GM12865 (cell line): ENCODE results near the gene ANTXR2.

ENCODE experiments used
- DNase-seq: peaks from one replicate; pipeline ENCODE4 v3.0.0; 2010; ENCODE audit warnings: low read depth
- H3K4me3 ChIP-seq: 2 replicates; pipeline ENCODE4 v1.5.1; 2011; ENCODE audit warnings: mild to moderate bottlenecking, low read depth, low read length, control low read depth
- TF ChIP-seq, protein P1 (sequence below): IDR thresholded peaks from 2 replicates; pipeline ENCODE4 v1.5.1; 2011; ENCODE audit warnings: low read length, control low read depth, low read depth, inconsistent platforms; ENCODE audit not compliant: insufficient read depth; ENCODE audit errors: missing control alignments

The ANTXR2 gene

DNA sequence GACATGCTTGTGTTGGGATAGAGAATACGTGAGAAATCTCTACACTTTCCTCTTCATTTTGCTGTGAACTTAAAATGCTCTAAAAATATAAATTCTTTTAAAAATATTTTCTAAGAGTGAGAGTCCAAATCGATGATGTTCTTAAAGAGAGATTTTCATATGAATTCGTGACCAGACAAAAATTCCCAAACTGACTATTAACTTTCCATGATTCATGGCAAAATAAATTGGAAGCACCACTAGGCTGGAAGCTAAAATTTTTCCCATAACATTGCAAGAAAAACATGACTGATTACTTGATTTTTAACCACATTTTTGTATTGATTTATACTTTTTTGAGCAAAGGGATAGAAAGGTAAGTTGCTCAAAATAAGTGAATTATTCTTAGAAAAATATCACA, 201.1 kb downstream of the ANTXR2 start:
- H3K4me3 ChIP-seq = no peak overlapping the region
- TF ChIP-seq, protein P1, sequence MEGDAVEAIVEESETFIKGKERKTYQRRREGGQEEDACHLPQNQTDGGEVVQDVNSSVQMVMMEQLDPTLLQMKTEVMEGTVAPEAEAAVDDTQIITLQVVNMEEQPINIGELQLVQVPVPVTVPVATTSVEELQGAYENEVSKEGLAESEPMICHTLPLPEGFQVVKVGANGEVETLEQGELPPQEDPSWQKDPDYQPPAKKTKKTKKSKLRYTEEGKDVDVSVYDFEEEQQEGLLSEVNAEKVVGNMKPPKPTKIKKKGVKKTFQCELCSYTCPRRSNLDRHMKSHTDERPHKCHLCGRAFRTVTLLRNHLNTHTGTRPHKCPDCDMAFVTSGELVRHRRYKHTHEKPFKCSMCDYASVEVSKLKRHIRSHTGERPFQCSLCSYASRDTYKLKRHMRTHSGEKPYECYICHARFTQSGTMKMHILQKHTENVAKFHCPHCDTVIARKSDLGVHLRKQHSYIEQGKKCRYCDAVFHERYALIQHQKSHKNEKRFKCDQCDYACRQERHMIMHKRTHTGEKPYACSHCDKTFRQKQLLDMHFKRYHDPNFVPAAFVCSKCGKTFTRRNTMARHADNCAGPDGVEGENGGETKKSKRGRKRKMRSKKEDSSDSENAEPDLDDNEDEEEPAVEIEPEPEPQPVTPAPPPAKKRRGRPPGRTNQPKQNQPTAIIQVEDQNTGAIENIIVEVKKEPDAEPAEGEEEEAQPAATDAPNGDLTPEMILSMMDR = no peak
- DNase-seq = no peak

DNA sequence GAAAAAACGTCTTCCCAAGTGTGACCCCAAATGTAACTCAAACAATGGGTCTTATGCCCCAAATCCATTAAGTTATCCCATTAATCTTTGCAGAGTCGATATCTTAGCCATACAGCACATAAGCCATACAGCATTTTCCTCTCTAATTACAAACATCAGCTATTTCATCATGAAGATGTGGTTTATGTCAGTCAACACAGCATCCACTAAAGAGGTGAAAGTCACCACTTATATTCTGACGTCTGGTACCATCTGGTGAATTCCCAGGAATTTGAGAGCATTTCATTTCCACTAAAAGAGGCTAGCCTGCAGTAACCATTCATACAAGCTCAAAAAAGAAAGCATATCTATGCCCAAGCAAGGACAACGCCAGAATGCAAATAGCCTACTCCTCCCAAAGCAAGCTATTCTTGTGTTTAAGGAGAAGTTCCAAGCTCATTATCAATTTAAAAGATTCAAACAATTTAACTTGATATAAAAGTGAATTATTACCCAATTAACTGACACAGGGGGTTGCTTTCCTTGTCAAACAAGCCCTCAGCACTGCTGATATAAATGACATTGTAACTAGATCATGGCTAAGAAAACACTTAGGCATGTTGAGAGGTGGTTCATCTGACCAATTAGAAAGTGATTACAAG, 203.3 kb downstream of the ANTXR2 start:
- no peak overlapping the region for H3K4me3 ChIP-seq
- TF ChIP-seq, protein P1 = no peak
- no peak for DNase-seq

DNA sequence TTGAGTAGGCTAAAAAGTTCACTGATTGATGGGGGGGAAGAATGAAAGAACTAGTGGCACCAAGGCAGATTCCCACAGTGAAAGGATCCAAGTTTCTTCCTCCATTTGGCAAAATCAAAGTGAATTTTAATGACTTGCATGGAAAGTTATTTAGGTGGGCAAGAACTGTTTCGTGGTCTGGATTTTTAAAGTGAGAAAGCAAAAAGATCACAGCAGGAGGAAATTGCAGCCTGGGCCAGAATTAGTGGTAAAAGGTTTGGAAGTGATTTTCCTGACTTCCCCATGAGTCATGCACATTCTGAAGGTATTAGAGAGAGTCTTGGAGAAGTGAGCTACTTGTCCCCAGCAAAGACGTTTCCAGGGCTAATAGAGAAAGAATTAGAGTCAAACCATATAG, 207.8 kb downstream of the ANTXR2 start:
- H3K4me3 ChIP-seq = no peak overlapping the region
- TF ChIP-seq, protein P1 = no peak
- DNase-seq = no peak

DNA sequence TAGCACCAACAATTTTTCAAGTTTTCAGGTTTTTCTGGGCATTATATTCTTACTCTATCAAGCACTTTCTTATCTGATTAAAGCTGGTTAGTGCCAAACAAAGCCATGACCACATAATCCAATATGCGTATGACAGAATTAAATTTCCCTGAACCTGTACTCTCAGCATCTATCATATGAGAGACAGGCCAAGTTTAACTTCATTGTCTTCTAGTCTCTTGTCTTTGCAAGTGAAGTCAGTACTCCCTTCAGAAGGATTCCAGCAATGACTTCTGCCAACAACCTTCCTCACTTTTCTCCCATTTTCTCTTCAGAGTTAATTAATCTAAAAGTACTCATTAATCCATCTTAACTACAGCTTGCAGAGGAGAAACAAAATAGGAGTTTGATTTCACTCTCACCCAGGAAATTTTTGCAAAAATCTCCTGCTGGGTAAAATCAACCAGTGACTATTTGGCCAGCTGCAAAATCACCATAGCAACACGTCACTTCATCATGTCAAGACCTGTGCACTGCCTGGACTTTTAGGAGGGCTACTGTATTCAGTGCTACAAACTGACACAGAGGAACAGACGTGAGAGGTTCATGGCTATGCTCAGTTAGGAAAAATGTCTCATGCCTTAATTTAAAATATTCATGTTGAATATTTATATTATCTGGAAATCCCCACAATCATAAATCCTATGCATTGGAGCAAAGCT, 208.4 kb downstream of the ANTXR2 start:
- TF ChIP-seq, protein P1 = no peak
- no peak for DNase-seq

DNA sequence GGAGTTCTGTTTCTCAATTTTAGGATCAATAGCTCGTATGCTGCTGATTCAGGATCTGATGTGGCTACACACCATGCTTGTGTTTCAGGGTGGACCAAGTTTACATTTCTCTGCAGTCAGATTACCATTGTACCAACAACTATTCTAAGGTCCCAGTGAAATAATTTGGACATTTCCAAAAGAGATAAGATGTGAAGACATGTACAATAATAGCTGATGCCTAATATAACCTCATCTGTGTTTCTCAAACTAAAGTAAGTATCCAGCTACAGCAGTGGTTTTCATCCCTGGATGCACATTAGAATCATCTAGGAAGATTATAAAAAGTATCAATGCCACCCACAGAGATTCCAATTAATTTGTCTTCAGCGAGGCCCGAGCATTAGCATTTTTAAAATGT, 209.7 kb downstream of the ANTXR2 start:
- DNase-seq = no peak
- no peak overlapping the region for H3K4me3 ChIP-seq
- TF ChIP-seq, protein P1 = no peak

More for the DNA sequence above, 208.4 kb downstream of the ANTXR2 start:
- no peak overlapping the region for H3K4me3 ChIP-seq

DNA sequence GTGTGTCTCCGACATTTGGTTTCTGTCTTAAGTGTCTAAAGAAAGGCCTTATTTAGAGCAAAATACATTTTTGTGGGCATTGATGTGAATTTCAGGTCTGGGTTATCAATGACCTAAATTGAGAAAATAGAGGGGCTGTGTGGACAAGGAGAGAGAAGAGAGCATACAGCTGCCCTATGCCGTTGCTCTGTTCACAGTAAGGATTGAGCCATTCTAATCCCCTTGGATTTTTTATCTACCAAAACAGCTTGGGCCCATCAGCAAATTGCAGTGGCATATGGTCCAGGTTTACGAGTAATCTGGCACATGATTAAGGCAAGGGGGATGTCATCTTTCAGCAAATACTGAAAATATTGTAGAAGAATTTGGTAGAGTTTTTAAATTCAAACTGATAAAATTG, 210.2 kb downstream of the ANTXR2 start:
- TF ChIP-seq, protein P1 = no peak
- H3K4me3 ChIP-seq = no peak overlapping the region
- no peak for DNase-seq
